GM10266 (cell line): ENCODE data around the gene PWWP2B.
"Not testable (repeated sequence)": the region's sequence is repeated elsewhere in the genome, so short reads cannot be mapped to it uniquely, and the experiment has no call there.

Experiments used
- DNase-seq: peaks from one replicate; pipeline ENCODE4 v3.0.0; 2012; ENCODE audit errors: extremely low spot score
- CTCF ChIP-seq: IDR thresholded peaks from 2 replicates; pipeline ENCODE4 v1.5.1; 2012; ENCODE audit warnings: mild to moderate bottlenecking, low read depth; ENCODE audit not compliant: control insufficient read depth, insufficient read depth; ENCODE audit errors: missing control alignments

The PWWP2B gene

GRCh38 chr10:132433671-132434340, 36.8 kb downstream of the PWWP2B start:
- no peak for DNase-seq
- TF ChIP-seq CTCF = no peak

- TF ChIP-seq CTCF = no peak
- DNase-seq = peak; percentile 43
Measured at GRCh38 chr10:132434405-132435005, 37.5 kb downstream of the PWWP2B start.

GRCh38 chr10:132435320-132435719, 38.3 kb downstream of the PWWP2B start:
- DNase-seq = not testable (repeated sequence)

- not testable (repeated sequence) for DNase-seq
Measured at GRCh38 chr10:132436096-132436495, 39.1 kb downstream of the PWWP2B start.

- no peak for DNase-seq
- TF ChIP-seq CTCF = no peak
Measured at GRCh38 chr10:132436861-132437410, 39.9 kb downstream of the PWWP2B start.

- no peak for DNase-seq
- no peak for TF ChIP-seq CTCF
Measured at GRCh38 chr10:132437541-132437950, 40.5 kb downstream of the PWWP2B start.

- no peak for TF ChIP-seq CTCF
- DNase-seq = no peak
Measured at GRCh38 chr10:132438091-132439024, 41.4 kb downstream of the PWWP2B start.

GRCh38 chr10:132439025-132439388, 42.0 kb downstream of the PWWP2B start:
- DNase-seq = no peak
- TF ChIP-seq CTCF = no peak
